ENCODE results near the gene USF1. TPM values are rescaled to one million over a fixed set of nuclear protein-coding genes. Genes with fewer than 3 reads are reported as not detected.

The USF1 gene
- polyA plus RNA-seq, 1 of the 3 experiments (the other 2 are of a cell fraction), result 43.1 TPM

- no peak overlapping the region for H2AFZ ChIP-seq (ENCODE audit: low read depth)
- TF ChIP-seq TCF12 (IDR thresholded peaks at IDR 0.05) (no peak), FOSL2 (IDR thresholded peaks at IDR 0.05; ENCODE audit: borderline replicate concordance, low read depth) (no peak), JUND (IDR thresholded peaks at IDR 0.05) (no peak), FOXM1 (IDR thresholded peaks at IDR 0.05; ENCODE audit: low read depth) (no peak), PBX3 (IDR thresholded peaks at IDR 0.05) (no peak)
- WGBS (ENCODE audit: low lambda C conversion rate), result 67% methylated on average over 10 of the region's 10 CpGs
These were observed 5.4 kb upstream of the USF1 start for GRCh38 chr1:161051219-161051618.

DNA sequence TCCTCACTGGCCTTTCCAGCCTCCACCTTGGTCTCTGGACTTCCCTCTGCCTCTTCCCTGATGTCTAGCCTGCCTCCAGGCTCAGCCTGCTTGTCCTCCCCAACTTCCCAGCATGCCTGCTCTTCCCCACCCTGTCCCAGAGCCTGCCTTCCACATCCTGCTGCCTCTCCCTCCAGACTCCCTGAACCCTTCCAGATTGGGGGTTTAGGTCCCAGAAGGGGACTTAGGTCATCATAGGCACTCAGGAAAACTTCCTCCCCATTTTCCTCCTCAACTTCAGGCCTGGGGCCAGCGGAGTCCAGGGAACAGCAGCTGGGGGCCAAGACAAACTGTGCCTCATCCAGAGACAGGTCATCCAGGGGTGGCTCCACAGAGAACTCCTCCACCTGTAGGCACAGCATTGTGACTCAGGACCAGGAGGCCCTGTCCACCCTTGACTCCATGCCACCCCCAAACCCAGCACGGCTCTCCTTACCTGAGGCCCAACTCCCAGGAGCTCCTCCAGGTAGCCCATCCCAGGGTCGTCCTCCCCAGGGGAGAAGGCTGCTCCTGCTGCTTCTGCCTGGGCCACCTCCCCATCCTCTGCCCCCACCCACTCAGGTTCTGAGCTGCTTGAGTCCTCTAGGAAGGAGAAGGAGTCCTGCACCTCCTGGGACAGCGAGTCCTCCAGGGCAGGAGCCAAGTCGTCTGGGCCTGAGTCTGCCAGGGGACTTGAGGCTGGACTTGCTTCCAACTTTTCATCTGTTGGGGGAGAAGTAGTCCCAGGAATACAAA is 3.4 kb upstream of the USF1 start:
- Histone ChIP-seq H3K79me2 (ENCODE audit: insufficient read depth) (peaks cover 10% of the 10 kb centered on the region), H3K27ac (ENCODE audit: low read depth in 2 of 2, low read length in 1 of 2) (no peak overlapping the region), H3K36me3 (replicated peaks in 1 of 2; ENCODE audit: control insufficient read depth in 1 of 2, insufficient read depth in 2 of 2, low read length in 1 of 2) (no peaks in the 10 kb centered on the region), H3K4me2 (no peak overlapping the region), H3K4me1 (ENCODE audit: control insufficient read depth in 1 of 2, insufficient read depth in 2 of 2, low read depth in 1 of 2, low read length in 1 of 2) (peaks cover 0 to 7% of the 10 kb centered on the region in 2 experiments; a peak in 2 of 4 replicates), H3K9me3 (no peaks in the 10 kb centered on the region), H4K20me1 (ENCODE audit: insufficient read depth) (no peaks in the 10 kb centered on the region), H3K27me3 (ENCODE audit: insufficient read depth) (no peaks in the 10 kb centered on the region), H3K9ac (no peak overlapping the region), H2AFZ (ENCODE audit: low read depth) (no peak overlapping the region), H3K9me2 (no peaks in the 10 kb centered on the region), H3F3A (replicated peaks; ENCODE audit: insufficient read depth) (peaks cover 5% of the 10 kb centered on the region), H3K4me3 (ENCODE audit: low read depth in 2 of 2, low read length in 1 of 2) (no peak overlapping the region)
- TF ChIP-seq FOXM1 (IDR thresholded peaks at IDR 0.05; ENCODE audit: low read depth) (no peak), MXI1 (IDR thresholded peaks at IDR 0.05; ENCODE audit: low read depth, low read length) (no peak), GATA2 (CRISPR knock-in tag; IDR thresholded peaks at IDR 0.05) (no peak)
- DNase-seq, result no peak
- 77% methylated on average over 4 of the region's 5 CpGs for WGBS (ENCODE audit: low lambda C conversion rate)
- CTCF ChIA-PET, result no interaction called here
- POLR2A ChIA-PET, result no interaction called here

More at GRCh38 chr1:161051219-161051618, 5.4 kb upstream of the USF1 start:
- H3K4me1 ChIP-seq (ENCODE audit: control insufficient read depth in 1 of 2, insufficient read depth in 2 of 2, low read depth in 1 of 2, low read length in 1 of 2), result no peaks in the 10 kb centered on the region; a peak in 1 of 4 replicates
- no peak overlapping the region for H3K4me3 ChIP-seq (ENCODE audit: low read depth in 2 of 2, low read length in 1 of 2)
- H3K9me2 ChIP-seq, result no peaks in the 10 kb centered on the region
- H3K4me2 ChIP-seq, result no peak overlapping the region
- no peak overlapping the region for H3K9ac ChIP-seq
- ChIA-PET POLR2A (no interaction called here), CTCF (interaction anchor here (1.2 to 1.7 kb wide), 2 partner anchors 84 to 88 kb away, joined by 3 to 4 read pairs; no protein-coding TSS in a partner anchor)
- no peaks in the 10 kb centered on the region for H3K36me3 ChIP-seq (replicated peaks in 1 of 2; ENCODE audit: control insufficient read depth in 1 of 2, insufficient read depth in 2 of 2, low read length in 1 of 2)
- H3K27me3 ChIP-seq (ENCODE audit: insufficient read depth), result no peaks in the 10 kb centered on the region
- H4K20me1 ChIP-seq (ENCODE audit: insufficient read depth), result no peaks in the 10 kb centered on the region
- H3K9me3 ChIP-seq, result no peaks in the 10 kb centered on the region
- DNase-seq, result no peak
- H3K79me2 ChIP-seq (ENCODE audit: insufficient read depth), result no peaks in the 10 kb centered on the region
- H3F3A ChIP-seq (replicated peaks; ENCODE audit: insufficient read depth), result no peaks in the 10 kb centered on the region
- H3K27ac ChIP-seq (ENCODE audit: low read depth in 2 of 2, low read length in 1 of 2), result no peak overlapping the region
